Prostate gland (tissue), 2 donors: Measurements from ENCODE around the gene FYCO1. TPM values are rescaled to one million over a fixed set of nuclear protein-coding genes. Genes with fewer than 3 reads are reported as not detected.

Experiments
- DNase-seq: peaks from one replicate; pipeline ENCODE4 v3.0.0-alpha.2; 2019; ENCODE audit warnings: low spot score
- H3K27ac ChIP-seq, 2 donors: fragments of 200-600 bp; sonication (generic); 2 replicates each; pipeline ENCODE4 v1.5.1; 2017 to 2019
- H3K27me3 ChIP-seq: fragments of 200-600 bp; sonication (generic); replicated peaks from 2 replicates; pipeline ENCODE4 v1.5.1; 2019; ENCODE audit not compliant: insufficient read depth
- H3K36me3 ChIP-seq, 2 donors: fragments of 200-600 bp; sonication (generic); 1 replicate in 1 of 2; 2 replicates in 1 of 2; pipeline versions ENCODE4 v1.5.1 to v1.8.1; 2017 to 2019
- H3K4me1 ChIP-seq: fragments of 200-600 bp; sonication (generic); replicated peaks from 2 replicates; pipeline ENCODE4 v1.5.1; 2019
- H3K4me3 ChIP-seq, 2 donors: fragments of 200-600 bp; sonication (generic); 2 replicates each; pipeline ENCODE4 v1.5.1; 2017 to 2019
- H3K9me3 ChIP-seq: fragments of 200-600 bp; sonication (generic); 2 replicates; pipeline ENCODE4 v1.5.1; 2017
- POLR2A ChIP-seq: fragments of 450-650 bp; IDR thresholded peaks from one replicate; pipeline ENCODE4 v1.6.1; 2016; ENCODE audit warnings: antibody characterized with exemption, mild to moderate bottlenecking
- POLR2AphosphoS5 ChIP-seq: sonication (generic); formaldehyde crosslinking; IDR thresholded peaks from one replicate; pipeline ENCODE4 v1.6.1; 2017; ENCODE audit warnings: antibody characterized with exemption
- WGBS: methylation state at CpG from one replicate; pipeline ENCODE4 v1.1.5; 2018; 5-methylcytosine and 5-hydroxymethylcytosine counted together
- intact Hi-C: fragments of 100-400 bp; cut with DNase I; formaldehyde crosslinking; loops from one replicate; pipeline ENCODE4 v1.14.2; 2022
- total RNA-seq, 2 donors: library from RNA; depleted of rRNA; stranded (reverse); fragments of >200 nt; gene quantifications; one replicate each; pipeline ENCODE4 v1.1.0, GENCODE V29; 2016
- TF ChIP-seq, protein P1 (sequence below), 4 experiments: fragments of 200-600 bp in 2 of 4; fragments of 450-650 bp in 2 of 4; sonication (generic) in 2 of 4; IDR thresholded peaks; 1 replicate in 3 of 4; 2 replicates in 1 of 4; pipeline ENCODE4 v1.5.1; 2016 to 2019; ENCODE audit warnings: antibody characterized with exemption in 4 of 4, mild to moderate bottlenecking in 2 of 4, moderate library complexity in 2 of 4

Gene FYCO1
- total RNA-seq, 2 donors from 2014 or later, result 33.1 to 56.7 TPM

DNA sequence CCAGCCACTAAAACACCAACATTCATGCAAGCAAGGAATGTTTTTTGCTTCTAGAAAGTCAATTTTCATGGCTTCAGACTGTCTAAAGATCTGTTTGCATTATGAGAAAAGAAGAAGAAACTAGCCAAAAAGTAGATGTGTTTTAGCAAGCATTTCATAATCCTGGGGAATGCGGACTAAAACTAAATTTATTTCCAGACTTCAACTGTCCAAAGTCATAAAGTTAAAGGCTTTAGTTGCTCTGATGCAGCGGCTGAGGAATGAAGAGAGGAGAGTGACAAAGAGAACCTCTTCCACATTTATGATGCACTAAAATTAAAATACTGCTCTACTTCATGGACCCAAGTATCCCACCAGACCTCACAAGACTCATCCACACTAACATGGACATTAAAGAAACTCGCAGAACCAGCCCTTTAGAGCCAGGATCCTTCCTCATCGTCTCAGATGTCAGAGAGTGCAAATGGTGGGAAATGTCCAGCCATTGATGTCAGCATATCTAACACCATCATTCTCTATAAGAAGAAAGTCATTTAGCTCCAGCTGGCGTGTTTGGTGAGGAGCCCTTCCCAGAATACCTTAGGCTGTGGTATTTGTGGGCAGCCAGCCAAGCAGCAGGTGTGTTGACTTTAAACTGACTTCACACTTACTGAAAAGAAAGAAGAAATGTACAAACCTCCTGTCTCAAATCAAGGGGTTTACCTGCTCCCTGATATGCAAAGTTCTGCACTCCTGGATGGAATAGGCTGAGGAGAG, 17.4 kb downstream of the FYCO1 start:
- Histone ChIP-seq H3K4me3 (no peak overlapping the region), H3K4me1 (peaks cover 5% of the 10 kb centered on the region), H3K9me3 (no peaks in the 10 kb centered on the region), H3K27ac (peak overlapping the region in 1 of 2 donors; percentile 46), H3K27me3 (no peaks in the 10 kb centered on the region), H3K36me3 (peaks cover 2 to 9% of the 10 kb centered on the region in 2 donors)
- DNase-seq, result peak; percentile 72
- intact Hi-C loops, result no loop called here
- TF ChIP-seq, protein P1, sequence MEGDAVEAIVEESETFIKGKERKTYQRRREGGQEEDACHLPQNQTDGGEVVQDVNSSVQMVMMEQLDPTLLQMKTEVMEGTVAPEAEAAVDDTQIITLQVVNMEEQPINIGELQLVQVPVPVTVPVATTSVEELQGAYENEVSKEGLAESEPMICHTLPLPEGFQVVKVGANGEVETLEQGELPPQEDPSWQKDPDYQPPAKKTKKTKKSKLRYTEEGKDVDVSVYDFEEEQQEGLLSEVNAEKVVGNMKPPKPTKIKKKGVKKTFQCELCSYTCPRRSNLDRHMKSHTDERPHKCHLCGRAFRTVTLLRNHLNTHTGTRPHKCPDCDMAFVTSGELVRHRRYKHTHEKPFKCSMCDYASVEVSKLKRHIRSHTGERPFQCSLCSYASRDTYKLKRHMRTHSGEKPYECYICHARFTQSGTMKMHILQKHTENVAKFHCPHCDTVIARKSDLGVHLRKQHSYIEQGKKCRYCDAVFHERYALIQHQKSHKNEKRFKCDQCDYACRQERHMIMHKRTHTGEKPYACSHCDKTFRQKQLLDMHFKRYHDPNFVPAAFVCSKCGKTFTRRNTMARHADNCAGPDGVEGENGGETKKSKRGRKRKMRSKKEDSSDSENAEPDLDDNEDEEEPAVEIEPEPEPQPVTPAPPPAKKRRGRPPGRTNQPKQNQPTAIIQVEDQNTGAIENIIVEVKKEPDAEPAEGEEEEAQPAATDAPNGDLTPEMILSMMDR (IDR thresholded peaks at IDR 0.05), result no peak
- TF ChIP-seq POLR2A (no peak), POLR2AphosphoS5 (no peak)
- WGBS, result 57% methylated on average over 5 of the region's 5 CpGs

DNA sequence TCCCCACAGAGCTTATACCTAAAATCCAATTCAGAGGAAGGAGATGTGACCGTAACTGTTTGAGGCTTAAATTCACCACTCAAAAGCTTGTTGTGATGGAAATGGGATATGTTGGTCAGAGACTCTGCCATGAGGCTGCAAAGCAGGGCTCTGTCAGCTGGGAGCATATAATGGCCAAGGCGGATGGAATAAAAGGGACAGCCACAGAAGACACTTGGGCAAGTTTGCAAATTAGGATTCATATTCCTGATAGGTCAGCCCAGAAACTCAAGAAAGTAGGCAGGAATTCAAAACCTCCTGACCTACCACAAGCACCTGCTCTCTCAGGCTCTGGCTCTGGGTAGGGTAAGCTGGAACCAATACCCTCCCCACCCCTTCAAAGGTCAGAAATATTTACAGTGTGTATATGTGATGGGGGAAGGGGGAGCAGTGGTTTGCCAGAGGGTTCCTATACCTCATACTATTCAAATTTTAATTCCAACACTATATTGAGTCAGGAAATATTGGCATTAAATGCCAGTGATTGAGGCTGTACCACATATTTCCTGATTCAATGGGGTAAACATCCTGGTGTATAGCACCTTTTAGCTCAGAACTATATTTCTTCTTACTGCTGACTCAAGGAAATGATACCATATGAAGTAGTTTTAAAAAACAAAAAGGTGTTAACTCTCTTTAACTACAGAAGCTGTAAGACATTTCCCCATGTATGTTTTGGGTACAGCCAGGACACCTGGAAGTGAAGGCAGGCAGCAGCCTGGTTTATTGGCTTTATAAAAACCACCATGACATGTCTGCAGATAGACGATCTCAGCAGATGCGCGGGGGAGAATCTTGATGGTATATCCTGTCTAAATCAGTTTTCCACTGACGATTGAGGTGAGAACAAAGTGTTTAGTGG, 19.2 kb downstream of the FYCO1 start:
- no peak for DNase-seq
- intact Hi-C loops, result no loop called here
- Histone ChIP-seq H3K36me3 (peaks cover 2 to 9% of the 10 kb centered on the region in 2 donors), H3K27ac (peak overlapping the region; percentile 0 to 46), H3K4me3 (no peak overlapping the region), H3K27me3 (no peaks in the 10 kb centered on the region), H3K9me3 (no peaks in the 10 kb centered on the region), H3K4me1 (peaks cover 11% of the 10 kb centered on the region)
- peak; percentile 52 for TF ChIP-seq POLR2AphosphoS5
- TF ChIP-seq POLR2A, result no peak
- WGBS, result 50% methylated on average over 6 of the region's 6 CpGs

DNA sequence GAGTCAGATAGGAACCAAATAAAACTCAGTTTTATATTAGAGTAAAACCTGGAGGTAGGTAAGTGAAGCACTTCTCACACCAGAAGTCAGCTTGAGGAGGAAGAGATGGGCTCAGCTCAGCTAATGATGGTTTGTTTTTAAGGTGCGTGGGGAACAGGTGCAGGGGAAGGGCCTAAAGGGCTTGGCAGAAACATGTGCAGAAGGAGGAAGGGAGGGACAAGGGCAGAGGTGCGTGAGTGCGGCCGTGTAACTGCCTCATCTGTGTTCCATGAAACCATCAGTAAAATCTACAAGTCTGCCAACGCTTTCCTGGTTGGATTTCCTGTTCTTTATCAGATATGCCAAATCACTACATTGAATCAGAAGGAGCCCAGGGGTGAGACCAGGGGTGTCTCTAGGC, 19.9 kb downstream of the FYCO1 start:
- Histone ChIP-seq H3K27ac (peak overlapping the region; percentile 0 to 46), H3K9me3 (no peaks in the 10 kb centered on the region), H3K4me1 (peaks cover 11% of the 10 kb centered on the region), H3K4me3 (no peak overlapping the region), H3K27me3 (no peaks in the 10 kb centered on the region), H3K36me3 (peaks cover 2 to 9% of the 10 kb centered on the region in 2 donors)
- 49% methylated on average over 5 of the region's 5 CpGs for WGBS
- DNase-seq, result no peak
- intact Hi-C loops, result no loop called here
- TF ChIP-seq POLR2A (no peak), POLR2AphosphoS5 (no peak)

DNA sequence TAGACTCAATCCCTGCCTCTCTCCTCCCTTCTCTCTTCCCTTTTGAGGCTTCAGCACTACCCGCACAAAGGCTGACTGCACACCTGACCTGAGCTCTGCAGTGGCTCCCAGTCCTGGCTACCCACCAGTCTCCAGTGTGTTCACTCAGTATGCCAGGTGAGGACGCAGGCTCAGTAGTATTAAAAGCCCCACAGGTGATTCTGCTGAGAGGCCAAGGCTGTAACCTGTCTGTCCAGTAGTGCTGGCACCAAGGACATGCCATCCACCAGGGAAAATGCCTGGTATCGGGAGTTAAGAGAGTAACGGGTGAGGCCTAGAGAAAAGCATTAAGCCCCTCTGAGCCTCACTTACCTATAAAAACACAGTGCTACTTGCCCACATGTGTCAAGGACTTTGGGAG, 20.9 kb downstream of the FYCO1 start:
- TF ChIP-seq, protein P1 (IDR thresholded peaks at IDR 0.05), result no peak
- TF ChIP-seq POLR2AphosphoS5, result no peak
- no peak for TF ChIP-seq POLR2A
- 58% methylated on average over 4 of the region's 4 CpGs for WGBS
- DNase-seq, result no peak
- H3K27ac ChIP-seq, result no peak overlapping the region
- H3K4me1 ChIP-seq, result peaks cover 11% of the 10 kb centered on the region
- no peak overlapping the region for H3K4me3 ChIP-seq
- intact Hi-C loops, result no loop called here
- H3K27me3 ChIP-seq, result no peaks in the 10 kb centered on the region
- H3K9me3 ChIP-seq, result no peaks in the 10 kb centered on the region
- peaks cover 2 to 10% of the 10 kb centered on the region in 2 donors for H3K36me3 ChIP-seq

DNA sequence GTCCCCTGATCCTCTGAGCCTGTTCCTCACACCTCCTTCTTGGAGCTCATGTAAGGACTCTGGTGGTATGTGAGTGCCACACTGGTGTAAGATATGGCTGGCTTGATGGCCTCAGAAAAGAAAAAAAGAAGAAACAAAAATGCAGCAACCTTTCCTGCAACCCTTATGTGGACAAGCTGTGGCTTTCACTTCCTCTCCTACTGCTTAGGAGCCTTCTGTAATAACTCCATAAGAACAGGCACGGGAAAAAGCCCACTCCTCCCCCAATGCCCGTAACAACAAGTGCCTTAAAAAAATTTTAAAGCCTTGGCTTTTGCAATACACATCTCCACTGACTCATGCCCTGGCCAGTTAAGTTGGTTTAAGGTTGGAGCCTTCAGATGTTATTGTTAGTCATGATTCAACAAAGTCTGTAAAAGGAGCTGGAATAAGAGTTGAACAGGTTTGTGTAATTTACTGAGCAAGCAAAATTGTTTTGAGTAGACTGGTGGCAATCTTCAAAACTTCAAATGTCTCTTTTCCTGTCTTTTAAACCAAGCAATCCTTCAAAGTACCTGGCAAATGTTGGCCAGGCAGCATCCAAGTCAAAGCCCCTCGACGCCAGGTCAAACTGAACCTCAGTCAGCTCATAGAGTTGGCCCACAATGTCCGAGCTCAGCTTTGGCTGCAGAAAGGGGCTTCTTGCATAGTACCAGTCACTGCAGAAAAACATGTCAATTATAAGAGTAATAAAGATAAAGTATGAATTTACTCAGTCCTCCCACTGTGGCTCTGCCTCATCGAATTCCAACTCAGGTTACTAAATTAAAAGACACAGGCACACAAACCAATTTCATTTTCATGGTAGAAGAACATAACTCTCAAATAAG, 22.9 kb downstream of the FYCO1 start:
- peaks cover 2 to 23% of the 10 kb centered on the region in 2 donors for H3K36me3 ChIP-seq
- intact Hi-C loops, result no loop called here
- peak; percentile 87 for TF ChIP-seq POLR2AphosphoS5
- TF ChIP-seq, protein P1 (IDR thresholded peaks at IDR 0.05), result no peak
- peak overlapping the region; percentile 59 to 63 for H3K27ac ChIP-seq
- H3K4me3 ChIP-seq, result no peak overlapping the region
- WGBS, result 27% methylated on average over 6 of the region's 6 CpGs
- H3K27me3 ChIP-seq, result no peaks in the 10 kb centered on the region
- no peaks in the 10 kb centered on the region for H3K9me3 ChIP-seq
- peak; percentile 69 for DNase-seq
- peaks cover 11% of the 10 kb centered on the region for H3K4me1 ChIP-seq
